Left cardiac atrium (tissue), 4 donors: ENCODE data around the gene TM7SF2. TPM values are rescaled to one million over a fixed set of nuclear protein-coding genes. Genes with fewer than 3 reads are reported as not detected.
A peak's percentile ranks its signal among the peaks of the same experiment; 100 is the strongest.
"Not testable (repeated sequence)": the region's sequence is repeated elsewhere in the genome, so short reads cannot be mapped to it uniquely, and the experiment has no call there.

ENCODE experiments used
- ATAC-seq, 2 donors: fragments of 200-7000 bp; cut with Tn5 transposase; one replicate each; pipeline ENCODE4 v1.9.1; 2020; ENCODE audit warnings: mild to moderate bottlenecking in 2 of 2, moderate library complexity in 2 of 2
- DNase-seq: peaks from one replicate; pipeline ENCODE4 v3.0.0-alpha.2; 2020
- intact Hi-C, 2 donors: fragments of 100-400 bp; cut with DNase I; formaldehyde crosslinking; loops; one replicate each; pipeline versions ENCODE4 v1.14.1 to v1.15.1; 2022 to 2023
- total RNA-seq, 2 donors: library from RNA; stranded (reverse); fragmentation: NEBNext Ultra II Directional; extraction: Animal tissue kit (Norgen Biotek cat#: 25700); gene quantifications; one replicate each; pipeline ENCODE4 v1.2.1, GENCODE V29; 2021
- donor health status: DM: no; HTN: yes; CAD: no.
- donor health status: DM: no; HTN: yes; CAD: no; lungs with severe emphysema.
- donor health status: DM: yes; HTN: yes; CAD: no.
- donor health status: Dilated cardiomyopathy.

Gene TM7SF2
- total RNA-seq, 2 donors from 2014 or later, result 50.0 to 53.2 TPM

GRCh38 chr11:65112546-65113360, 1.1 kb downstream of the TM7SF2 start:
- peak; percentile 63 to 65 for ATAC-seq
- intact Hi-C loops, result no loop called here
- DNase-seq, result no peak

GRCh38 chr11:65113361-65113756, 1.7 kb downstream of the TM7SF2 start:
- intact Hi-C loops, result no loop called here
- ATAC-seq, result no peak

DNA sequence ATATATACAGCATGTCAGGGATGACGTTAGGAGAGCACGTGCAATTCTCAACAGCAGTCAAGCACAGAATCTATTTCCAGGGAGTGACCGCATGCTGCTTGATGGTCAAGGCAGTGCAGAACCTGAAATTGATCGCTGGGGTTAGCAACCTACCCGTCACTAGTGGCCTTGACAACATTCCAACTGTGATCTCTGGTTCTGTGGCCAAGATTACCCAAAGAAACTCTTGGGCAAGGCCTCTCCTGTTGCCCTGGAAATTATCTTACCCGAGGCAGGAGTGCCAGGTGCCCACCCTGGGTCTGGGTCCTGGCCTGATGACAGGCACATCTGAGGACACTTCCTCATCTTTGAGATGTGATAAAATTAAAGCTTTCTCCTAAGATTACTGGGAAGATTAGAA, 2.2 kb downstream of the TM7SF2 start:
- DNase-seq (no peak), ATAC-seq (no peak)
- intact Hi-C loops, result no loop called here

More at GRCh38 chr11:65113361-65113756, 1.7 kb downstream of the TM7SF2 start:
- no peak for DNase-seq

DNA sequence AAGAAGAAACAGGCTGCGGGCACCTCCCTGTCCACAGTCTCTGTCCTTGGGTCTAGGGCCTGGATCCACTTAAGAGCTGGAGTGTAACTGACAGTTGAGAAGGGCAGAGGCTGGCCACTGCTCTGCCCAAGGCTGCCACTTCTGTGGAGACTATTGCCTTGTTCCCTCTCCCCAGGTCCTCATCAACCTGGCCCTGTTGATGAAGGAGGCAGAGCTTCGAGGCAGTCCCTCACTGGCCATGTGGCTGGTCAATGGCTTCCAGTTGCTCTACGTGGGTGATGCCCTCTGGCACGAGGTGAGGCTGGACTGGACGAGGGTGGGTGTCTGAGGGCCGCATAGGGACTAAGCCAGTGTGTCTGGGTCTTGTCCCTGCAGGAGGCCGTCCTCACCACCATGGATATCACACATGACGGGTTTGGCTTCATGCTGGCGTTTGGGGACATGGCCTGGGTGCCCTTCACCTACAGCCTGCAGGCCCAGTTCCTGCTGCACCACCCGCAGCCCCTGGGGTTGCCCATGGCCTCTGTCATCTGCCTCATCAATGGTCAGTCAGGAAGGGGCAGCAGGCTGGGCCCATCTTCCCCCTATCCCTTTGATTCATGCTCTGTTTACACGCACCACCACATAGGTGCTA, 3.0 kb downstream of the TM7SF2 start:
- intact Hi-C loops, result loop anchor here in 1 of 2 donors (5.0 kb wide), 1 partner anchor 102 kb away; the partner anchor contains the start of gene ARL2
- ATAC-seq (no peak), DNase-seq (no peak)

- intact Hi-C loops, result loop anchor here in 1 of 2 donors (5.0 kb wide), 1 partner anchor 103 kb away; the partner anchor contains the start of gene ARL2
Observed at GRCh38 chr11:65115361-65116082, 3.9 kb downstream of the TM7SF2 start.

DNA sequence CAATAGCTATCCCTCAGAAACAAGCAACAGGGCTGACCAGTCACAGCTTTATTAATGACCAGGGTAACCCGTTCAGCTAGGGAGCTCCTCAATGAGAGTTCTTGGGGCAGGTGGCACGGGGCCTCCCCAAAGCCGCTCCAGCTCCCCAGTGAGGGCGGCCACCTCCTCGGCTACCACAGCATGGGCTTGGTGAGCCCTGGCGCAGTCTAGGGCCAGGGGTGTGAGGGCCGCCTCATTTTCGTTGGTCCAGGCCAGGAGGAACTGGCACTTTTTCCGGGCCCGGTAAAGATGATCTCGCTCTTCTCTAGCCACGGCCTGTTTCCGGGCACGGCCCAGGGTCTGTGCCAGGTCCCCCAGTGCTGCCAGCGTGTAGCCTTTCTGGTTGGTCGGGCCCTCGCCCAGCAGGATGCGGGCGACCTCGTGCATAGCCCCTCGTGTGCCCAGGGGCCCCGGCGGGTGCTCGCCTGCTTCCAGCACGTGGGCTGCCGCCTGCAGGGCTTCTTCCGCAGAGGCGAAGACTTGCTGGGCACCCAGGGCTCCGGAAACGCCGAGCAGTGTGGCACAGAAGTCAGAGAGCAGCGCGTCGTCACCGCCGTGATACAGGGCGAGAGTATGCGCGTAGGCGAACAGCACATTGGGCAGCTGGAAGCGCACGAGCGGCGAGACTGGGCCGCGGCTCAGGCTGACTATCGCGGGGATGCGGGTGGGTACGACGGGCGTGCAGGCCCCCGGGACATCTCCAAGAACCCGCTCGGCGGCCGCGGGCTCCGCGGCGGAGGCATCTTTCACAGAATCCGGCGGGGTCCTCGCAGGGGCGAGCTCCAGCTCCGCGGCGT, 4.9 kb downstream of the TM7SF2 start:
- DNase-seq, result no peak
- ATAC-seq, result peak; percentile 4 to 5
- intact Hi-C loops, result loop anchor here in 1 of 2 donors (5.0 kb wide), 1 partner anchor 104 kb away; the partner anchor contains the start of gene ARL2

More at GRCh38 chr11:65115361-65116082, 3.9 kb downstream of the TM7SF2 start:
- ATAC-seq (no peak), DNase-seq (no peak)

DNA sequence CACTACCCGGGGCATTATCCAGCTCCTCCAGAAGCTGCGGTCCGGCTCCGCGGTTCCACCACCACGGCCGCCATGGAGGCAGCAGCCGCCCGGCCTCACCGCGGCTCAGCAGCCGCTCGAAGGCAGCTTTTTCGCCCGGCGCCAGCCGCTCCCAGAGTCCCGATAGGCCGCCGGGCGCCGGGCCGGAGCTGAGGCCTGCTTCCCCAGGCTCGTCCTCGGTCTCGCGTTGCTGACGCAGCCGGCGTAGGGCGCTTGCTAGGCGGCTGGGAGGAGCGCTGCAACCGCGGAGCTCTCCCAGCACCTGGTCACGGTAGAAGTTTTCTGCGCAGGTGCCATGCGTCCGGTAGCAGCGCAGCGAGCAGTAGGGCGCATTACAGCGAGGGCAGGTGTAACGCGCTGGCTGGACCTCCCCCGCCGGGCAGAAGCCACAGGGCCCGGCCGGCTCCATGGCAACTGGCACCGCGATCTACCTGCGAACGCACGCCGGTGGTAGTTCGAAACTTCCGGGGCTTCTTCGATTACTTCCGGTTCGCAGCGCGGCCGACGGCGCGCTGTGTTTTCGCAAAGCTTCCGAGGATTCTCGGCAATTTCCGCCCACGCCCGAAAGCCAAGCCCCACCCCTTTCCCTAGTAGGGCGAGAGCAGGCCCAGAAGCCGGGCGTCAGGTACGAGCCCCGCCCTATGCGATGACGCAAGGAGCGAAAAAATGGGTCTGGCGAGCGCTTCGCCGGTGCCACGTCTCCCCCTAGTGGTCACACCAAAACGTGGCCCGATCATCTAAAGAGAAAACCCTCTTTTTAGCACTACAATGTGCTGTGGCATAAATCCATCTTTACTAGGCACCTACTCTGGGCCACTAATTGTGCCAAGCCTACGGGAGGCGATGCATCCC, 5.8 kb downstream of the TM7SF2 start, which contains the start of gene ZNHIT2:
Gene ZNHIT2 (minus strand): TSS at position 496 of the 891 bp plus-strand sequence. CDS start 48 bp downstream, at position 448.
- DNase-seq, result peak; percentile 100
- intact Hi-C loops, result loop anchor here in 1 of 2 donors (5.0 kb wide), 1 partner anchor 105 kb away; the partner anchor contains the start of gene ARL2
- peak; percentile 86 to 87 for ATAC-seq

DNA sequence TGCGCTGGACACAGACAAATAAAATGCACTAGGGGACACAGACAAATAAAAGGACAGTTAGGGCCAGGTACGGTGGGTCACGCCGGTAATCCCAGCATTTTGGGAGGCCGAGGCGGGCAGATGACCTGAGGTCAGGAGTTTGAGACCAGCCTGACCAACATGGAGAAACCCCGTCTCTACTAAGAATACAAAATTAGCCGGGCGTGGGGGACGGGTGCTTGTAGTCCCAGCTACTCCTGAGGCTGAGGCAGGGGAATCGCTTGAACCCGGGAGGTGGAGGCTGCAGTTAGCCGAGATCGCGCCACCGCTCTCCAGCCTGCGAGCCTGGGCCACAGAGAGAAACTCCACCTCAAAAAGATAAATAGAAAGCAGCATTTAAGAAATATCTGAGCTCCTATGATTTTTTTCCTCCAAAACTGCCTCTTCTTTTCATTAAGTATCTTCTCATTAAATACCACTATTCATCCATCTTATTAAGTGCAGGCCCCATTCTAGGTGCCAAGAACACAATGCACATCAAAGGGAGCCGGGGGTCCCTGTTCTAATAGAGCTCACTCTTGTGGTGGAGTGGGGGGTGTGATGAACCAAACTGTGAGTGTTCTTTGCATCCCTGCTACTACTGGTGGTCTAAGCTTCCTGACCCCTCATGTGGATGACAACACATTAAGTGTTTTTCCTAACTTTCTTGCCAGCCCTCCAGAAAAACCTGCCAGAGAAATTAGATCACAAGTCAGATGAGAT, 6.6 kb downstream of the TM7SF2 start:
- intact Hi-C loops, result loop anchor here in 1 of 2 donors (5.0 kb wide), 1 partner anchor 106 kb away; the partner anchor contains the start of gene ARL2
- ATAC-seq, result no peak
- DNase-seq, result no peak

DNA sequence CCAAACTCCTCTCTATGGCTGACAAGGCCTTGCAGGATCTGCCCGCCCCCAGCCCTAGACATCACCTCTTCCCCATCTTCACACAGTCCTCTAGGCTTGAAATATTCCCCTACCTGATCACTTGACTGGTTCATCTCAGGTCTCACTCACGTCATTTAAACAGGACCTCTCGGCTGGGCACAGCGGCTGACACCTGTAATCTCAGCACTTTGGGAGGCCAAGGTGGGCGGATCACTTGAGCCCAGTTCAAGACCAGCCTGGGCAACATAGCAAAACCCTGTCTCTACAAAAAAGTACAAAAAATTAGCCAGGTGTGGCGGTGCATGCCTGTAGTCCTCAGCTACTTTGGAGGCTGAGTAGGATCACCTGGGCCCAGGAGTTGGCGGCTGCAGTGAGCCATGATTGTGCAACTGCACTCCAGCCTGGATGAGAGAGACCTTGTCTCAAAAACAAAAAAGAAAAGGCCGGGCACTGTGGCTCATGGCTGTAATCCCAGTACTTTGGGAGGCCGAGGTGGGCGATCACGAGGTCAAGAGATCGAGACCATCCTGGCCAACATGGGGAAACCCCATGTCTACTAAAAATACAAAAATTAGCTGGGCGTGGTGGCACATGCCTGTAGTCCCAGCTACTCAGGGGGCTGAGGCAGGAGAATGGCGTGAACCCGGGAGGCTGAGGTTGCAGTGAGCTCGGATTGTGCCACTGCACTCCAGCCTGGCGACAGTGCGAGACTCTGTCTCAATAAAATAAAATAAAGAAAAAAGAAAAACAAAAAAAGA, 7.4 kb downstream of the TM7SF2 start:
- not testable (repeated sequence) for DNase-seq, ATAC-seq
- intact Hi-C loops, result loop anchor here in 1 of 2 donors (5.0 kb wide), 1 partner anchor 107 kb away; the partner anchor contains the start of gene ARL2

DNA sequence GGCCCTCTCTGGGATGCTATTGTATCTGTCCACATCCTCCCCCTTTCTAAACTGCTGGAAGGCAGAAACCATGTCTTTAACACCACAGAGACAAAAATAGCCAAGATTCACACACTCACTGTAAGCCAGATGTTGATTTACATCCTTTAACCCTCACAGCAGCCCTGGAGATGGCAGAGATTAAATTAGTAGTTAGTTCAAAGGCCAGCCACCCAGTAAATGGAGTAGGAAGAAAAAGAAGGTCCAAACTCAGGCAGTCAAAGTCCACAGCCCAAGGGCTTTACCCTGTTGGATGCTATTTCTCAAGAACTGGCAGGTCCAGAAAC, 8.0 kb downstream of the TM7SF2 start:
- intact Hi-C loops, result loop anchor here in 1 of 2 donors (5.0 kb wide), 1 partner anchor 107 kb away; the partner anchor contains the start of gene ARL2
- DNase-seq (no peak), ATAC-seq (no peak)

DNA sequence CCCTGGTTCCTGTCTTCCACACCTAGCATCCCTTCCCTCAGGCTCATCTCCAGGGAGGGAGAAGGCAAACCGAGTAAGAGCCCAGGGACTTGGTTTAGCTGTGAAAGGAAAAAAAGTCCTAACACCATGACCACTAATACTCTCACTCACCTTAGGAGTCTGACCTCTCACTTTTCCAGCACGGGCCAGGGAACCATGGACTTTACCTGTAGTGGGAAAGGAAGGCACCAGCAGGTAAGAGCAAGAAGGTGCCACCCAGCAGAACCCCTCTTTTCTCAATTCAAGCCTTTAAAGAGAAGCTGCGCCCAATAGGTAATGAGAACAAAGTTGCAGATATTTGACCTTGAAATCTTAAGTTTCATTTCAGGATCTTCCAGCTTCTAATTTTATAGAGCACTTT, 9.2 kb downstream of the TM7SF2 start:
- no peak for ATAC-seq
- intact Hi-C loops, result loop anchor here in 1 of 2 donors (5.0 kb wide), 1 partner anchor 61 kb away; the partner anchor contains the start of gene CAPN1
- no peak for DNase-seq

- intact Hi-C loops, result loop anchor here in 1 of 2 donors (5.0 kb wide), 1 partner anchor 61 kb away; the partner anchor contains the start of gene CAPN1
- DNase-seq (no peak), ATAC-seq (peak in 1 of 2 donors; percentile 0)
Observed at GRCh38 chr11:65121447-65121864, 9.8 kb downstream of the TM7SF2 start.

DNA sequence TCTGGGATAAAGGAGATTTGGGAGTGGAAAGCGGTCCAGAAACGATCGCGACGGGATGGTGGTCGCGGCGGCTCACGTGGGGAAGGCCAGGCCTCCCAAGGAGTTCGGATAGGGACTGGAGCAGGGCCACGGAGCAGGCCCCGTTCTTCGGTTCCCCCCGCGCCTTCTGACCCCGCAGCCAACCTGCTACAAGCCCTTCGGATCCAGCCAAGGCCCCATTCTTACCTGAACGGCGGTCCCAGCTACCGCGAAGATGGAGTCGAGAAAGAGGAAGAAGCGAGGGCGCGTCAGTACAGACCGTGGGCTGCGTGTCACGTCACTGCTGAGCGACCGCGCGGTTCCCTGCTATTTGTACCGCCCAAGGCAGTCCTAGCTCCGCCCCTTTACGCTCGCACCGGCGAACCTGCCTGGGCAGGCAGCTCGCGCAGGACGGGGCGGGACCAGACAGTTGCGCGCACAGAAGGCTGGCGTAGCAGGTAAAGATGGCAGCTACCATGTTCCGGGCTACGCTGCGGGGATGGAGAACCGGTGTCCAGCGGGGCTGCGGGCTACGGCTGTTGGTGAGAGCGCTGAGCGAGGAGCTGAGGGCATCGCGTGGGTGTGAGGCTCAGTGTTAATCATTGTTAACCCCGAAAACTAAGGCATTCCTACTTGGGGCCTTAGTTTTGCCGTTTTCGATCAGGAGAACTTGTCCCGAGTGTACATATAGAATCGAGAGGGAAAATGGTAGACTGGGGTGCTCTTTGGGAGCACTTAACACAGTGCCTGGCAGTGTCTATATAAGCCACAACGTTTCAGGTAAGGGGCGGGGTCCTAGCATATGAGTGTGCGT, 10.4 kb downstream of the TM7SF2 start, which contains the start of the genes FAU and MRPL49:
Gene FAU (minus strand): TSS at position 270 of the 832 bp plus-strand sequence. CDS start 321 bp downstream, outside the sequence.
Gene MRPL49 (plus strand): TSS at position 457 of the 832 bp plus-strand sequence. CDS start 26 bp downstream, at position 483.
- peak; percentile 99 for DNase-seq
- intact Hi-C loops, result loop anchor here in 1 of 2 donors (5.0 kb wide), 1 partner anchor 60 kb away; the partner anchor contains the start of gene CAPN1

DNA sequence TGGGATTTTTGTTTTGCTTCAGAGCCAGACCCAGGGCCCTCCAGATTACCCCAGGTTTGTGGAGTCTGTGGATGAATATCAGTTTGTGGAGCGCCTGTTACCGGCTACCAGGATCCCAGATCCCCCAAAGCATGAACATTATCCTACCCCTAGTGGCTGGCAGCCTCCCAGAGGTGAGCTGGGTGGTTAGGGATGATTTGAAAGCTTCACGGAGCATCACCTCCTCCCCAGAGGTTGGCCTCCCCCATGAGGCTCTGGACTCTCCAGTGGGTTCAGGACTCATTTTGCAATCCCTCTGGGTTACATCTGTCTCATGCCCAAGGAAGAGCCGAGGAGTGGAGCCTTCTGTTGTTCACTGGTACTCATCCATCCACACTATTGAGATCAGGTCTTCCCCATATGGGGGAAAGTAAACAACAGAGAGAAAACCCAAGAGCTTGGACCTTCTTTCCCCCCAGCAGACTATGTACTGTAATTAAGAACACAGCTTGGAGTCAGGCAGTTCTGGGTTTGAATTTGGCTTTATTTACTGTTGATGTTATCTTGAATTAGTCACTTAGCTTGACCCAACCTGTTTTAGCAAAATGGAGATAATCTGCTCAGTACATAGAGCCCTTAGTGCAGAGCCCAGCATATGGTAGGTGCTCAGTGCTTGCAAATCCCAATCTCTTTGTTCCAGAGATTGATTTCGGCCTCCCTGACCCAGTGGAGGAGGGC, 13.0 kb downstream of the TM7SF2 start:
- intact Hi-C loops, result loop anchor here in 1 of 2 donors (5.0 kb wide), 1 partner anchor 58 kb away; the partner anchor contains the start of gene CAPN1
- ATAC-seq (no peak), DNase-seq (no peak)

More for the DNA sequence above, 10.4 kb downstream of the TM7SF2 start, which contains the start of the genes FAU and MRPL49:
- peak; percentile 91 to 93 for ATAC-seq
